ENCODE data around the gene MAIP1. TPM values are rescaled to one million over a fixed set of nuclear protein-coding genes. Genes with fewer than 3 reads are reported as not detected.

The MAIP1 gene
- polyA plus RNA-seq, 2 of the 4 experiments (the other 2 are of a cell fraction) = 36.9 to 50.9 TPM

DNA sequence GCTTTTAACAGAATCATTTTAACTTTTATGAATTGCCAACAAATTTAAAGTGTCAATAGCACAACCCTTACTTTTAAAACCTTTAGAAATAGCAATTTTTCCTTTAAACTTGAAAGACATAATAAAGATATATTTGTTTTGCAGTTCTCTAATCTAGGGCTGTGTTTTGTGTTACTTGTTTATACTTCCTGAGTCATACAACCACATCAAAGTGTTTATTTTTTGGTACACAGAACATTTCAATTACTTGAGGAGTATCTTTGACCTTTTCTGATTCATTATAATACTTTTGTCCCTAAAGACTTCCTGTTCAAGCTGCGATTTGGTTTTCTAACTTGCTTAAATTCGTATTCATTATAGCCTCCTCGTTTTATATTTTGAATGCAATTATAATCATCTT lies 21.9 kb upstream of the MAIP1 start:
- DNase-seq (ENCODE audit: low read depth in 1 of 2, low spot score in 1 of 2) (no peak), ATAC-seq (no peak), FAIRE-seq (no peak)
- H3K9me3 ChIP-seq = no peaks in the 10 kb centered on the region
- no peak overlapping the region for H3K4me2 ChIP-seq
- 71% methylated on average over 3 of the region's 3 CpGs for WGBS (ENCODE audit: missing lambda C conversion rate)
- CTCF ChIA-PET = interaction anchor here (1.0 kb wide), 1 partner anchor 14 kb away, joined by 3 read pairs; no protein-coding TSS in a partner anchor
- POLR2A ChIA-PET = no interaction called here
- peaks cover 21% of the 10 kb centered on the region; the same call in 2 of the 3 replicates for H3K4me1 ChIP-seq
- TF ChIP-seq, protein P1, sequence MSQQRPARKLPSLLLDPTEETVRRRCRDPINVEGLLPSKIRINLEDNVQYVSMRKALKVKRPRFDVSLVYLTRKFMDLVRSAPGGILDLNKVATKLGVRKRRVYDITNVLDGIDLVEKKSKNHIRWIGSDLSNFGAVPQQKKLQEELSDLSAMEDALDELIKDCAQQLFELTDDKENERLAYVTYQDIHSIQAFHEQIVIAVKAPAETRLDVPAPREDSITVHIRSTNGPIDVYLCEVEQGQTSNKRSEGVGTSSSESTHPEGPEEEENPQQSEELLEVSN (IDR thresholded peaks at IDR 0.05; ENCODE audit: borderline replicate concordance, low read depth) = no peak
- TF ChIP-seq RARB (CRISPR knock-in tag; IDR thresholded peaks at IDR 0.05) = no peak
- TF ChIP-seq FOSB (CRISPR knock-in tag; IDR thresholded peaks at IDR 0.05) = no peak
- H3K4me3 ChIP-seq = no peak overlapping the region
- no peak overlapping the region for H3K27ac ChIP-seq

DNA sequence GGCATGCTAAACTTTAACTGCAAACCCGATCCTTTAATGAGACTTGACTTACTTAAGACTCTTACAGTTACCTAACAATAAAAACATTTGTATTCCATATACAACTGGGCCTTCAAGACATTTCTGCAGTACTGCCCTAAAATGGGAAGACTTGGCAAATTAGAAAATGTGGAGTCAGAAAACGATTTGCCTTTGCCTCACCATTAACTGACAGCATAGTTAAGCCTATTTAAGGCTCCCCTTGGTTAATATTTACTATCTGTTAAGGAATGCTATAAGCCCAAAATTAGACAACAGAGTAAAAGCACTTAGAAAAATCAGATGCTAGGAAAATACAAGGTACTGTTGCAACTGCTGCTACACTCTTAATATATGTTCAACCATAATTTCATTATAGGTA lies 18.8 kb upstream of the MAIP1 start:
- DNase-seq (ENCODE audit: low read depth in 1 of 2, low spot score in 1 of 2) = no peak
- Histone ChIP-seq H3K9me3 (no peaks in the 10 kb centered on the region), H3K4me2 (no peak overlapping the region), H3K4me1 (peaks cover 21% of the 10 kb centered on the region; the same call in 2 of the 3 replicates), H3K27ac (no peak overlapping the region), H3K4me3 (no peak overlapping the region)
- no peak for FAIRE-seq
- ChIA-PET POLR2A (no interaction called here), CTCF (no interaction called here)
- 30% methylated on average over 2 of the region's 2 CpGs for WGBS (ENCODE audit: missing lambda C conversion rate)
- no peak for ATAC-seq
- TF ChIP-seq, protein P1 (IDR thresholded peaks at IDR 0.05; ENCODE audit: borderline replicate concordance, low read depth) = no peak
- TF ChIP-seq TP53 (CRISPR knock-in tag; IDR thresholded peaks at IDR 0.05) (no peak), MAFK (IDR thresholded peaks at IDR 0.05; ENCODE audit: partially characterized antibody) (no peak), CEBPB (IDR thresholded peaks at IDR 0.05) (no peak), PHF8 (IDR thresholded peaks at IDR 0.05; ENCODE audit: borderline replicate concordance, low read depth) (no peak), MAZ (IDR thresholded peaks at IDR 0.05; ENCODE audit: borderline replicate concordance, low read depth, low read length) (no peak), NFE2L2 (conservative IDR thresholded peaks at IDR 0.05; ENCODE audit: low read length) (no peak), RCOR1 (IDR thresholded peaks at IDR 0.05; ENCODE audit: low read depth, low read length) (no peak), HDAC2 (IDR thresholded peaks at IDR 0.05) (no peak)
- TF ChIP-seq, protein P2, sequence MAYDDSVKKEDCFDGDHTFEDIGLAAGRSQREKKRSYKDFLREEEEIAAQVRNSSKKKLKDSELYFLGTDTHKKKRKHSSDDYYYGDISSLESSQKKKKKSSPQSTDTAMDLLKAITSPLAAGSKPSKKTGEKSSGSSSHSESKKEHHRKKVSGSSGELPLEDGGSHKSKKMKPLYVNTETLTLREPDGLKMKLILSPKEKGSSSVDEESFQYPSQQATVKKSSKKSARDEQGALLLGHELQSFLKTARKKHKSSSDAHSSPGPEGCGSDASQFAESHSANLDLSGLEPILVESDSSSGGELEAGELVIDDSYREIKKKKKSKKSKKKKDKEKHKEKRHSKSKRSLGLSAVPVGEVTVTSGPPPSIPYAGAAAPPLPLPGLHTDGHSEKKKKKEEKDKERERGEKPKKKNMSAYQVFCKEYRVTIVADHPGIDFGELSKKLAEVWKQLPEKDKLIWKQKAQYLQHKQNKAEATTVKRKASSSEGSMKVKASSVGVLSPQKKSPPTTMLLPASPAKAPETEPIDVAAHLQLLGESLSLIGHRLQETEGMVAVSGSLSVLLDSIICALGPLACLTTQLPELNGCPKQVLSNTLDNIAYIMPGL (CRISPR knock-in tag; IDR thresholded peaks at IDR 0.05; ENCODE audit: borderline replicate concordance) = no peak
- TF ChIP-seq, protein P3, sequence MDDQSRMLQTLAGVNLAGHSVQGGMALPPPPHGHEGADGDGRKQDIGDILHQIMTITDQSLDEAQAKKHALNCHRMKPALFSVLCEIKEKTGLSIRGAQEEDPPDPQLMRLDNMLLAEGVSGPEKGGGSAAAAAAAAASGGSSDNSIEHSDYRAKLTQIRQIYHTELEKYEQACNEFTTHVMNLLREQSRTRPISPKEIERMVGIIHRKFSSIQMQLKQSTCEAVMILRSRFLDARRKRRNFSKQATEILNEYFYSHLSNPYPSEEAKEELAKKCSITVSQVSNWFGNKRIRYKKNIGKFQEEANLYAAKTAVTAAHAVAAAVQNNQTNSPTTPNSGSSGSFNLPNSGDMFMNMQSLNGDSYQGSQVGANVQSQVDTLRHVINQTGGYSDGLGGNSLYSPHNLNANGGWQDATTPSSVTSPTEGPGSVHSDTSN (IDR thresholded peaks at IDR 0.05) = no peak
- TF ChIP-seq, protein P4, sequence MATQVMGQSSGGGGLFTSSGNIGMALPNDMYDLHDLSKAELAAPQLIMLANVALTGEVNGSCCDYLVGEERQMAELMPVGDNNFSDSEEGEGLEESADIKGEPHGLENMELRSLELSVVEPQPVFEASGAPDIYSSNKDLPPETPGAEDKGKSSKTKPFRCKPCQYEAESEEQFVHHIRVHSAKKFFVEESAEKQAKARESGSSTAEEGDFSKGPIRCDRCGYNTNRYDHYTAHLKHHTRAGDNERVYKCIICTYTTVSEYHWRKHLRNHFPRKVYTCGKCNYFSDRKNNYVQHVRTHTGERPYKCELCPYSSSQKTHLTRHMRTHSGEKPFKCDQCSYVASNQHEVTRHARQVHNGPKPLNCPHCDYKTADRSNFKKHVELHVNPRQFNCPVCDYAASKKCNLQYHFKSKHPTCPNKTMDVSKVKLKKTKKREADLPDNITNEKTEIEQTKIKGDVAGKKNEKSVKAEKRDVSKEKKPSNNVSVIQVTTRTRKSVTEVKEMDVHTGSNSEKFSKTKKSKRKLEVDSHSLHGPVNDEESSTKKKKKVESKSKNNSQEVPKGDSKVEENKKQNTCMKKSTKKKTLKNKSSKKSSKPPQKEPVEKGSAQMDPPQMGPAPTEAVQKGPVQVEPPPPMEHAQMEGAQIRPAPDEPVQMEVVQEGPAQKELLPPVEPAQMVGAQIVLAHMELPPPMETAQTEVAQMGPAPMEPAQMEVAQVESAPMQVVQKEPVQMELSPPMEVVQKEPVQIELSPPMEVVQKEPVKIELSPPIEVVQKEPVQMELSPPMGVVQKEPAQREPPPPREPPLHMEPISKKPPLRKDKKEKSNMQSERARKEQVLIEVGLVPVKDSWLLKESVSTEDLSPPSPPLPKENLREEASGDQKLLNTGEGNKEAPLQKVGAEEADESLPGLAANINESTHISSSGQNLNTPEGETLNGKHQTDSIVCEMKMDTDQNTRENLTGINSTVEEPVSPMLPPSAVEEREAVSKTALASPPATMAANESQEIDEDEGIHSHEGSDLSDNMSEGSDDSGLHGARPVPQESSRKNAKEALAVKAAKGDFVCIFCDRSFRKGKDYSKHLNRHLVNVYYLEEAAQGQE (IDR thresholded peaks at IDR 0.05) = no peak

Measured in A549 (cell line).